RPMI8226 (cell line): ENCODE measurements around the gene PRRC2B.
A peak's percentile ranks its signal among the peaks of the same experiment; 100 is the strongest.

Source experiments
- DNase-seq: peaks from one replicate; pipeline ENCODE4 v3.0.0-alpha.2; 2015

PRRC2B gene

GRCh38 chr9:131522257-131523085 is 128.6 kb downstream of the PRRC2B start:
- no peak for DNase-seq

GRCh38 chr9:131523086-131523388 is 129.2 kb downstream of the PRRC2B start:
- no peak for DNase-seq

GRCh38 chr9:131523451-131524435 is 129.9 kb downstream of the PRRC2B start:
- no peak for DNase-seq

GRCh38 chr9:131524665-131525315 is 130.9 kb downstream of the PRRC2B start:
- no peak for DNase-seq

GRCh38 chr9:131525643-131526565 is 132.0 kb downstream of the PRRC2B start:
- DNase-seq = no peak

GRCh38 chr9:131528186-131528585 is 134.3 kb downstream of the PRRC2B start:
- no peak for DNase-seq

GRCh38 chr9:131528886-131529505 is 135.1 kb downstream of the PRRC2B start:
- no peak for DNase-seq

- DNase-seq = no peak
Measured at GRCh38 chr9:131529597-131530545, 136.0 kb downstream of the PRRC2B start.

- DNase-seq = peak; percentile 54
Measured at GRCh38 chr9:131530546-131530919, 136.6 kb downstream of the PRRC2B start.

GRCh38 chr9:131530920-131531832 is 137.3 kb downstream of the PRRC2B start, which contains the start of gene UCK1:
Gene UCK1 (minus strand): TSS chr9:131531263. CDS start chr9:131531174, 89 bp downstream.
- peak; percentile 92 for DNase-seq

- no peak for DNase-seq
Measured at GRCh38 chr9:131534721-131535237, 140.9 kb downstream of the PRRC2B start.

GRCh38 chr9:131537946-131538345 is 144.1 kb downstream of the PRRC2B start:
- DNase-seq = no peak

- DNase-seq = no peak
Measured at GRCh38 chr9:131539223-131539923, 145.5 kb downstream of the PRRC2B start.

- no peak for DNase-seq
Measured at GRCh38 chr9:131543141-131543540, 149.3 kb downstream of the PRRC2B start.

GRCh38 chr9:131545003-131545785 is 151.3 kb downstream of the PRRC2B start, which contains the start of gene PRRT1B:
Gene PRRT1B (plus strand): TSS chr9:131545523. CDS start chr9:131545616, 93 bp downstream.
- no peak for DNase-seq

- no peak for DNase-seq
Measured at GRCh38 chr9:131545786-131546335, 152.0 kb downstream of the PRRC2B start.
